Measurements from ENCODE around the gene C18orf63. TPM values are rescaled to one million over a fixed set of nuclear protein-coding genes. Genes with fewer than 3 reads are reported as not detected.
"Not testable (repeated sequence)": the region's sequence is repeated elsewhere in the genome, so short reads cannot be mapped to it uniquely, and the experiment has no call there.

Gene C18orf63
- total and polyA plus RNA-seq, 2 donors: under 0.01 to 0.09 TPM

DNA sequence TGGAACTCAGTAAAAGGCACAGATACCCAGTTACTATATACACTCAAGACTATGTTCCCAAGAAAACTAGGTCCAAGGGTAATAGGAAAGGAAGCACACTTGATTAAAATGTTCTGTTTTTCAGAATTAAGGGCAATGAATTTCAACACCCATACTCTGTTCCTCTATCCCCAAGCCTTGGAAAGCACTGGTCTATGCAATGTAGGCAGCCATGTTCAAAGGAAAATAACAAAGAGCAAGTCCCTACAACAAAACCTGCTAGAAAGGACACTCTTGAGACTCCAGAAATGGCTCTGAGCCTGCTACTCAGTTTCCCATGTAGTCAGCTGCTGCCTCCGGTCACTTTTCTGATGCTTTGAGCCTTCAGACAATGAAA, 30.7 kb upstream of the C18orf63 start:
- no peaks in the 10 kb centered on the region for H3K36me3 ChIP-seq (ENCODE audit: control insufficient read depth in 2 of 2, insufficient read depth in 2 of 2, low read length in 1 of 2)
- 100% methylated on average over 1 of the region's 1 CpG for WGBS
- peaks cover 0 to 1% of the 10 kb centered on the region in 2 donors for H3K9me3 ChIP-seq (ENCODE audit: control insufficient read depth in 2 of 2, insufficient read depth in 1 of 2, low read length in 1 of 2)
- peaks cover 63 to 74% of the 10 kb centered on the region in 2 donors for H3K4me1 ChIP-seq (ENCODE audit: control insufficient read depth in 2 of 2, insufficient read depth in 2 of 2, low read length in 2 of 2)
- H3K4me3 ChIP-seq (ENCODE audit: low read length in 2 of 2): no peak overlapping the region
- H3K27ac ChIP-seq (ENCODE audit: low read depth in 1 of 2, low read length in 1 of 2): no peak overlapping the region
- no peak for DNase-seq (ENCODE audit: low read depth in 6 of 9, low spot score in 9 of 9)
- no peaks in the 10 kb centered on the region for H3K27me3 ChIP-seq (ENCODE audit: control insufficient read depth in 2 of 2, insufficient read depth in 1 of 2, low read length in 1 of 2)

DNA sequence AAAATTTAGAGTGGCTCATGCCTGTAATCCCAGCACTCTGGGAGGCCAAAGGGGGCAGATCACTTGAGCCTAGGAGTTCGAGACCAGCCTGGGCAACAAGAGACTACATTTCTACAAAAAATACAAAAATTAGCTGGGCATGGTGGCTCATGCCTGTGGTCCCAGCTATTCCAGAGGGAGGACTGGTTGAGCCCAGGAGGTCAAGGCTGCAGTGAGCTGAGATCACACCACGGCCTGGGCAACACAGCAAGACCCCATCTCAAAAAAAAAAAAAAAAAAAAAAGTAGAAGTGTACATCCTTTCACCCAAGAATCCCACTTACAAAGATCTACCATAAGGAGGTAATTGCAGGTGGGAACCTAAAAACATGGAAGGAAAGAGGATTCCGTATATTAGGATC, 30.1 kb upstream of the C18orf63 start:
- DNase-seq (ENCODE audit: low read depth in 6 of 9, low spot score in 9 of 9); H3K36me3 ChIP-seq (ENCODE audit: control insufficient read depth in 2 of 2, insufficient read depth in 2 of 2, low read length in 1 of 2); H3K4me3 ChIP-seq (ENCODE audit: low read length in 2 of 2); H3K9me3 ChIP-seq (ENCODE audit: control insufficient read depth in 2 of 2, insufficient read depth in 1 of 2, low read length in 1 of 2); H3K27me3 ChIP-seq (ENCODE audit: control insufficient read depth in 2 of 2, insufficient read depth in 1 of 2, low read length in 1 of 2): not testable (repeated sequence)
- Histone ChIP-seq H3K27ac (ENCODE audit: low read depth in 1 of 2, low read length in 1 of 2) (peak overlapping the region; percentile 62 to 81), H3K4me1 (ENCODE audit: control insufficient read depth in 2 of 2, insufficient read depth in 2 of 2, low read length in 2 of 2) (peaks cover 63 to 73% of the 10 kb centered on the region in 2 donors)
- 81% methylated on average over 3 of the region's 3 CpGs for WGBS

- Histone ChIP-seq H3K36me3 (ENCODE audit: control insufficient read depth in 2 of 2, insufficient read depth in 2 of 2, low read length in 1 of 2) (no peaks in the 10 kb centered on the region), H3K4me3 (ENCODE audit: low read length in 2 of 2) (peak overlapping the region in 1 of 2 donors; percentile 20), H3K4me1 (ENCODE audit: control insufficient read depth in 2 of 2, insufficient read depth in 2 of 2, low read length in 2 of 2) (peaks cover 64 to 73% of the 10 kb centered on the region in 2 donors), H3K27me3 (ENCODE audit: control insufficient read depth in 2 of 2, insufficient read depth in 1 of 2, low read length in 1 of 2) (peaks cover 0 to 2% of the 10 kb centered on the region in 2 donors), H3K9me3 (ENCODE audit: control insufficient read depth in 2 of 2, insufficient read depth in 1 of 2, low read length in 1 of 2) (peaks cover 0 to 14% of the 10 kb centered on the region in 2 donors), H3K27ac (ENCODE audit: low read depth in 1 of 2, low read length in 1 of 2) (peak overlapping the region; percentile 76 to 81)
- 82% methylated on average over 4 of the region's 4 CpGs for WGBS
- DNase-seq (ENCODE audit: low read depth in 6 of 9, low spot score in 9 of 9): no peak
Measured at GRCh38 chr18:74286106-74286855, 29.4 kb upstream of the C18orf63 start.

GRCh38 chr18:74286856-74287255, 28.8 kb upstream of the C18orf63 start:
- DNase-seq (ENCODE audit: low read depth in 6 of 9, low spot score in 9 of 9): peak in 3 of 9 donors; percentile 49 to 79 (median 62)

DNA sequence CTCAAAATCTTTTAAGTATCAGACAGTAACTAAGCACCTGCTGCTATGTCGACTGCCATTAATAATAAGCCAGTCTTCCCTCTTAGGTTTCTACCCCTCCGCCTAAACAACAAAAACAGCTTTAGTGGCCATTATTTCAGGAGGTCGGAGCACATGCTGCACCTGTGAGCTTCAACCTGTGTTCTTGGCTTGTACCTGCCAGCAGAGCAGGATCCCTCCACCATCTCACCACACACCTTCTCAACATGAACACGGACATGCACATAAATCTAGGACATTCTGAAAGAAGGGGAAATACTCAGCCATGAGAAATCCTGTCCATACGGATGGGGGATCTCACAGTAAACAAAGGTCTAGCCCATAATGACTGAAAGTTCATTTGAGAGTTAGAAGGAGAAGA, 27.6 kb upstream of the C18orf63 start:
- no peak for DNase-seq (ENCODE audit: low read depth in 6 of 9, low spot score in 9 of 9)
- Histone ChIP-seq H3K9me3 (ENCODE audit: control insufficient read depth in 2 of 2, insufficient read depth in 1 of 2, low read length in 1 of 2) (peaks cover 0 to 22% of the 10 kb centered on the region in 2 donors), H3K27ac (ENCODE audit: low read depth in 1 of 2, low read length in 1 of 2) (no peak overlapping the region), H3K36me3 (ENCODE audit: control insufficient read depth in 2 of 2, insufficient read depth in 2 of 2, low read length in 1 of 2) (no peaks in the 10 kb centered on the region), H3K4me3 (ENCODE audit: low read length in 2 of 2) (no peak overlapping the region), H3K4me1 (ENCODE audit: control insufficient read depth in 2 of 2, insufficient read depth in 2 of 2, low read length in 2 of 2) (peaks cover 48 to 65% of the 10 kb centered on the region in 2 donors), H3K27me3 (ENCODE audit: control insufficient read depth in 2 of 2, insufficient read depth in 1 of 2, low read length in 1 of 2) (peaks cover 0 to 2% of the 10 kb centered on the region in 2 donors)
- 87% methylated on average over 5 of the region's 5 CpGs for WGBS

More at GRCh38 chr18:74286856-74287255, 28.8 kb upstream of the C18orf63 start:
- Histone ChIP-seq H3K36me3 (ENCODE audit: control insufficient read depth in 2 of 2, insufficient read depth in 2 of 2, low read length in 1 of 2) (no peaks in the 10 kb centered on the region), H3K4me3 (ENCODE audit: low read length in 2 of 2) (peak overlapping the region in 1 of 2 donors; percentile 20), H3K4me1 (ENCODE audit: control insufficient read depth in 2 of 2, insufficient read depth in 2 of 2, low read length in 2 of 2) (peaks cover 60 to 72% of the 10 kb centered on the region in 2 donors), H3K27ac (ENCODE audit: low read depth in 1 of 2, low read length in 1 of 2) (peak overlapping the region in 1 of 2 donors; percentile 81), H3K9me3 (ENCODE audit: control insufficient read depth in 2 of 2, insufficient read depth in 1 of 2, low read length in 1 of 2) (peaks cover 0 to 18% of the 10 kb centered on the region in 2 donors), H3K27me3 (ENCODE audit: control insufficient read depth in 2 of 2, insufficient read depth in 1 of 2, low read length in 1 of 2) (peaks cover 0 to 2% of the 10 kb centered on the region in 2 donors)
- 9% methylated on average over 2 of the region's 2 CpGs for WGBS

DNA sequence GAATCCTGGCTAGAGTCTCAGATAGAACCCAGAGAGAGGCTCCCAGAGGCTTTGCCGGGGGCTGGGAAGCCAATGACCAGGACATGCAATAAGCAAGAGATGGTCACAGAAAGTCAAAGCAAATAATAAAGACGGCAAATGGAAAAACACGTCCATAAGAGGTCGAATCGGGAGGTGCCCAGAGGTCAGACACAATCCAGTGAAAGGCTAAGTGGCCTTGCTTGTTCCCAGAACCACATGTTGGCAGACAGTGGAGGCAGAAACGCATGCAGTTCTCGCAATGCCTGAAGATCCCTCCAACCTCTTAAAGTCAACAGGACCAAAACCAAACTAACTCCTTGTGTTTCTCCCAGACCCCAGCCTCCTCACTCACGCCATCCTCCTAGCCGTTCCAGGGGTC, 26.9 kb upstream of the C18orf63 start:
- Histone ChIP-seq H3K9me3 (ENCODE audit: control insufficient read depth in 2 of 2, insufficient read depth in 1 of 2, low read length in 1 of 2) (peaks cover 0 to 22% of the 10 kb centered on the region in 2 donors), H3K4me1 (ENCODE audit: control insufficient read depth in 2 of 2, insufficient read depth in 2 of 2, low read length in 2 of 2) (peaks cover 42 to 58% of the 10 kb centered on the region in 2 donors), H3K4me3 (ENCODE audit: low read length in 2 of 2) (no peak overlapping the region), H3K27me3 (ENCODE audit: control insufficient read depth in 2 of 2, insufficient read depth in 1 of 2, low read length in 1 of 2) (peaks cover 0 to 2% of the 10 kb centered on the region in 2 donors), H3K27ac (ENCODE audit: low read depth in 1 of 2, low read length in 1 of 2) (no peak overlapping the region), H3K36me3 (ENCODE audit: control insufficient read depth in 2 of 2, insufficient read depth in 2 of 2, low read length in 1 of 2) (no peaks in the 10 kb centered on the region)
- DNase-seq (ENCODE audit: low read depth in 6 of 9, low spot score in 9 of 9): no peak
- 95% methylated on average over 9 of the region's 9 CpGs for WGBS

DNA sequence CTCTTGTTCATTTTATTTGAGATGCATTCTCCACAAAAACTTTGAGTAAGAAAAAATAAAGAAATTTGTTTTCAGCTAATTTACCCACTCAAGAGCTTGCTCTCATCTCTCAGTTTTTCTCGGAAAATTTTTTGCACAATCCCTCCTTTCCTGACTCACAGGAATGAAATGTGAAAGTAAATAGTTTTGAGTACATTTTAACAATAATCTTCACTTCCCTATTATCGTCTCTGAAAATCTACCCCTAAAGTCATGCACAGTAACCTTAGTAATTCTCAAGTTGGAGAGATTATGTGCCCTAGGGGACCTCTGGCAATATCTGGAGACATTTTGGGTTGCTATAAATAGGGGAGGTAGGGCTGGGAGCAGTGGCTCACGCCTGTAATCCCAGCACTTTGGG, 26.5 kb upstream of the C18orf63 start:
- Histone ChIP-seq H3K9me3 (ENCODE audit: control insufficient read depth in 2 of 2, insufficient read depth in 1 of 2, low read length in 1 of 2) (peaks cover 0 to 27% of the 10 kb centered on the region in 2 donors), H3K4me1 (ENCODE audit: control insufficient read depth in 2 of 2, insufficient read depth in 2 of 2, low read length in 2 of 2) (peaks cover 40 to 57% of the 10 kb centered on the region in 2 donors), H3K4me3 (ENCODE audit: low read length in 2 of 2) (no peak overlapping the region), H3K36me3 (ENCODE audit: control insufficient read depth in 2 of 2, insufficient read depth in 2 of 2, low read length in 1 of 2) (no peaks in the 10 kb centered on the region), H3K27me3 (ENCODE audit: control insufficient read depth in 2 of 2, insufficient read depth in 1 of 2, low read length in 1 of 2) (peaks cover 0 to 2% of the 10 kb centered on the region in 2 donors), H3K27ac (ENCODE audit: low read depth in 1 of 2, low read length in 1 of 2) (no peak overlapping the region)
- WGBS: 91% methylated on average over 3 of the region's 3 CpGs
- no peak for DNase-seq (ENCODE audit: low read depth in 6 of 9, low spot score in 9 of 9)

DNA sequence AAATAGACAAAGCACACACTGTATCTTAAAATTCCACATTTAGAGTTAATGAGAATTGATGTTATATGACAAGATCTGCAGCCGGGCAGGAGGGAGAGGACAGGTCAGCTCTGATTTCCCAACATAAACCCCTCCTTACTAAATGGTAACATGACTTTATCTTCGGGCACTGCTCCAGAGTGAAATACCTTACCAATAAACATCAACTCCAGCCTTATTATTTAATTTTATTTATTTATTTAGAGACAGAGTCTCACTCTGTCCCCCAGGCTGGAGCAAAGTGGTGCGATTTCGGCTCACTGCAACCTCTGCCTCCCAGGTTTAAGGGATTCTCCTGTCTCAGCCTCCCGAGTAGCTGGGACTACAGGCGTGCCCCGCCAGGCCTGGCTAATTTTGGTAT, 25.6 kb upstream of the C18orf63 start:
- H3K36me3 ChIP-seq (ENCODE audit: control insufficient read depth in 2 of 2, insufficient read depth in 2 of 2, low read length in 1 of 2): no peaks in the 10 kb centered on the region
- DNase-seq (ENCODE audit: low read depth in 6 of 9, low spot score in 9 of 9): no peak
- peaks cover 0 to 2% of the 10 kb centered on the region in 2 donors for H3K27me3 ChIP-seq (ENCODE audit: control insufficient read depth in 2 of 2, insufficient read depth in 1 of 2, low read length in 1 of 2)
- 98% methylated on average over 7 of the region's 7 CpGs for WGBS
- H3K4me3 ChIP-seq (ENCODE audit: low read length in 2 of 2): no peak overlapping the region
- peaks cover 0 to 28% of the 10 kb centered on the region in 2 donors for H3K9me3 ChIP-seq (ENCODE audit: control insufficient read depth in 2 of 2, insufficient read depth in 1 of 2, low read length in 1 of 2)
- H3K4me1 ChIP-seq (ENCODE audit: control insufficient read depth in 2 of 2, insufficient read depth in 2 of 2, low read length in 2 of 2): peaks cover 34 to 49% of the 10 kb centered on the region in 2 donors
- H3K27ac ChIP-seq (ENCODE audit: low read depth in 1 of 2, low read length in 1 of 2): no peak overlapping the region

DNA sequence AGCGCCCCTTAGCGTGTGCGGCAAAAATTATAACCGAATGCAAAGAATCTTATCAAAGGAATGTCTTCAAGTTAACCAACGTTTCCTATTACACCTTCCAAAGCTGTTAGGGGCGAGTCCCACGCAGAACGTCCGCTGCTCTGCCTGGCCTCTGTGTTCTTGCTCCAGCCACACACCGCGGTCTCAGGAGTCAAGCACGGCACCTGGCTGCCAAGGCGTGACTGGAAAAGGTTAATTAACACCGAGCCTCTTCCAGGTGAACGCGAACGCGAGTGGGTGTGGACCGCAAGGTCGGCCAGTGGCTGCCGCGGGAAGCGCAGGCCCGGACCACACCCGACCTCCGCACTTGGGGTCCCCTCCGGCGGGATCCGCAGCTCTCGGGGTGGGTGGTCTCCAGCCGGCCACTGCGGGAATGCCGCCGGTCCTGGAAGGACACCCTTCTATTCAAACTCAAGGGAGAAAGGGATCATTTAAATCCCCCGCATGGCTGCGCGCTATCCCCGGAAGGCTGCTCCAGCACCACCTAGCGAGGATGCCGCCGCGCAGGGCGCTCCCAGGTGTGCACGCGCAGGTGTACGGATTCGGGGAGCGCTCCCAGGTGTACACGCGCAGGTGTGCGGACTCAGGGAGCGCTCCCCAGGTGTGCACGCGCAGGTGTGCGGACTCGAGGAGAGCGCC, 24.7 kb upstream of the C18orf63 start:
- peak overlapping the region in 1 of 2 donors; percentile 74 for H3K27ac ChIP-seq (ENCODE audit: low read depth in 1 of 2, low read length in 1 of 2)
- H3K4me3 ChIP-seq (ENCODE audit: low read length in 2 of 2): peak overlapping the region; percentile 62 to 86
- peaks cover 27 to 40% of the 10 kb centered on the region in 2 donors for H3K4me1 ChIP-seq (ENCODE audit: control insufficient read depth in 2 of 2, insufficient read depth in 2 of 2, low read length in 2 of 2)
- DNase-seq (ENCODE audit: low read depth in 6 of 9, low spot score in 9 of 9): peak in 2 of 9 donors; percentile 30 to 62
- 32% methylated on average over 57 of the region's 57 CpGs for WGBS
- no peaks in the 10 kb centered on the region for H3K36me3 ChIP-seq (ENCODE audit: control insufficient read depth in 2 of 2, insufficient read depth in 2 of 2, low read length in 1 of 2)
- peaks cover 0 to 2% of the 10 kb centered on the region in 2 donors for H3K27me3 ChIP-seq (ENCODE audit: control insufficient read depth in 2 of 2, insufficient read depth in 1 of 2, low read length in 1 of 2)
- H3K9me3 ChIP-seq (ENCODE audit: control insufficient read depth in 2 of 2, insufficient read depth in 1 of 2, low read length in 1 of 2): peaks cover 0 to 28% of the 10 kb centered on the region in 2 donors
